Activated gamma-delta T cell treated with anti-CD3 and anti-CD28 coated beads, Interleukin-2, amount 50 U/mL, for 16 hours (primary cell): ENCODE results near the gene ASPHD2.
"Not testable (repeated sequence)": the region's sequence is repeated elsewhere in the genome, so short reads cannot be mapped to it uniquely, and the experiment has no call there.

ENCODE experiments used
- DNase-seq: peaks from one replicate; pipeline ENCODE4 v3.0.0-alpha.2; 2020; ENCODE audit warnings: low read depth

The ASPHD2 gene, protein sequence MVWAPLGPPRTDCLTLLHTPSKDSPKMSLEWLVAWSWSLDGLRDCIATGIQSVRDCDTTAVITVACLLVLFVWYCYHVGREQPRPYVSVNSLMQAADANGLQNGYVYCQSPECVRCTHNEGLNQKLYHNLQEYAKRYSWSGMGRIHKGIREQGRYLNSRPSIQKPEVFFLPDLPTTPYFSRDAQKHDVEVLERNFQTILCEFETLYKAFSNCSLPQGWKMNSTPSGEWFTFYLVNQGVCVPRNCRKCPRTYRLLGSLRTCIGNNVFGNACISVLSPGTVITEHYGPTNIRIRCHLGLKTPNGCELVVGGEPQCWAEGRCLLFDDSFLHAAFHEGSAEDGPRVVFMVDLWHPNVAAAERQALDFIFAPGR

DNA sequence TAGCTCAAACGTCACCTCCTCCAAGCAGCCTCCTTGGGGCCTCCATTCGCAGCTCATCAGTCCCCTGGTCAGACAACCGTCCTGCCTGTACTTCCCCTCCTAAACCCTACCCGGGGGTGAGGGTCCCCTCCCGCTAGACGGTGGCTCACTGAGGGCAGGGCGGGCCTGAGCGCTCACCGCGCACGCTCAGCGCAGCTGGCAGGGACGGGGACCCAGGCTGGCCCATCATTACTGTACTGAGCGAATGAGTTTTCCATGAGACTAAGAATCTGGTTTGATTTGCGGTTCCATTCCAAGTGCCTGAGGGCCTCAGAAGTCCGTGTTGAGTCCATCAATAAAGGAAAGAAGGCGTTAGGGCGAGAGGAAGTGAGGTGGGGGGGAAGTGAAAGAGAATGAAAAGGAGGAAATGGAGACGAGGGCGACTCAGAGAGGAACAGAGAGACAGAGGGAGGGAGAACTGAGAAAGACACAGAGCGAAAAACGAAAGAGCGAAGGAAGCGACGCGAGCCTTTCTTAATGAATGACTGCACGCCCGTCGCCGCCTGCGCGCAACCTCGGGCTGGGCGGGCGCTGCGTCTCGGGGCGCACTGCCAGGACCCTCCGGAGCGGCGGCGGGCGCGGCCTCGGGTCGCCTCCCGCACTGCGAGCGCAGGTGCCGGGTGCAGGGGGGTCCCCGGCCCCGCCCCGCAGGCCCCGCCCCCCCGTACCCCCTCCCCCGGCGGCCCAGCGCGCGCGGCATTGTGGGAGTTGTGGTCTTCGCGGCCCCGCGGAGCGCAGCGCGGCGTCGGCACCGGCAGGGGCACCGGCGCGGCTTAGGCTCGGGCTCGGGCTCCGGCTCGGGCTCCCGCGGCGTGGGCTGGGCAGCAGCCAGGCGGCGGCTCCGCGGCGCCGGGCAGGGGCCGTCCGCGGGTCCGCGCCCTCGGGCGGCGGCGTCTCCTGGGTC is at the start of gene ASPHD2:
TSS of gene ASPHD2 (plus strand) at position 746 of the 943 bp plus-strand sequence. CDS start 4,356 bp downstream, outside the sequence.
- peak; percentile 60 for DNase-seq

DNA sequence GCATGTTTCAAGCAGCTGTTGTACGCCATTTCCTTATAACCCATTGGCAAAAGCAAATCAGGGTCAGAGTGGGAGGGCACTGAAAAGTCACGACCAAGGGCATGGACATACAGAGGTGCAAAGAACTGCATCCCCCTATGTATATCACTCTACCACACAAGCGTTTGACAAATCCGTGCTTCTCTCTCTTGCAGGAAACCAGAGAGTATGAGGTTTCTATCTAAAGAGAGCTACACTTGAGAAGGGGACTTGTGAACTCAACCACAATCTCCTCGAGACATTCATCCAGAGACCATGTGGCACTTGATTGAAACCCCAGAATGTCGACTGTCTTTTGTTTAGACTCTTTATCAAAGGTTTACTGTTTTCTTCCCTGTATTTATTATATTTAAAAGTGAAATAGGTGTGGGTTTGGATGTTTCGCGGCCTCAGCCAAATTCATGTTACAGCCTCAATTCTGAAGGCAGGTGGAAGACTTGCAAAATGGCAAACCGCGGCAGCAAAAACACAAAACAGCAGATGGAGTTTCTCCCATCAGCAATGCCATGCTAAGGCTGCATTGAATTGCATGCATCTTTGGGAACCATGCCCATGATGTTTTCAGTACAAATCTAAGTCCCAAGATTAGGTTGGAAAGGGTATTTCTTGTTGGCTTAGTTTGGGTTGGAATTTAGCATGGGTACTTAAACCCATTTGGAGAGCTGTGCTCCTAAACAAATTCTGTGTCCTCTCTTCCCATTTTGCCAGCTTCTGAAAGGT is 48.8 kb upstream of the ASPHD2 start:
- no peak for DNase-seq

- no peak for DNase-seq
Measured at GRCh38 chr22:26382782-26383181, 46.3 kb upstream of the ASPHD2 start.

DNA sequence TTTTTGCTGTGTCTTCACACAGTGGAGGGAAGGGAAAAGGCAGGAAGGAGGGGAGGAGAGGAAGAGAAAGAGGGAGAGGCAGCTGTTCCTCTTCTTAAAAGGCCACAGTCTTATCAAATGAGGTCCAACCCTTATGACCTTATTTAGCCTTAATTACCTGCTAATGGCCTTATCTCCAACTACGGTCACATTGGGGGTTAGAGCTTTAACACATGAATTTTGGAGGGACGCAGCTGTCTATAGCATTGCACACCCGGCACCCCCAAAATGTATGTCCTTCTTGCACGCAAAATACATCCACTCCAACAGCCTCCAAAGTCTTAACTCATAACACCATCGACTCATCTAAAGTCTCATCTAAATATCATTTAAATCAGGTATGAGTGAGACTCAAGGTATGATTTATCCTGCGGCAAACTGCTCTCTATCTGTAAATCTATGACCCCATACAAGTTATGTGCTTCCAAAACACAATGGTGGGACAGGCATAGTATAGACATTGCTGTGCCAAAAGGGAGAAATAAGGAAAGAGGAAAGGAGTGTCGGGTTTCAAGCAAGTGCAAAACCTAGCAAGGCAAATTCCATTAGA is 45.0 kb upstream of the ASPHD2 start:
- DNase-seq: no peak

DNA sequence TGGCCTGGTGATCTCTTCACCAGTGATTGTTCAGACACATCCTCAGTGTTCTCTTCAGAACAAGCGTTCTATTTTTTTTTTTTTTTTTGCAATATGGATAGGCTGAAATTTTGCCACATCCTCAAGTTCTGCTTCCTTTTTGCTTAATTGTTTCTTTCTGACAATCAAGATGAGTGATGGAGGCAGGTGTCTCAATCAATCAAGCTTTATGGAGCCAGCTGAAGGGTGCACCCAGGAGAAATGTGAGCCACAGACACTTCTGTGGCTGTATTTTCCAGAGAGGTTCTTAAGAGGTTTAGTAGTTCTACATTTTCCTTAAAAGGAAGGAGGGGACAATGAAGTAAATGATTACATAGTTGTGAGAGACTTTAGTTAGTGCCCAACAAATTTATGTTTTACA is 43.9 kb upstream of the ASPHD2 start:
- DNase-seq: no peak

GRCh38 chr22:26389125-26389524 is 39.9 kb upstream of the ASPHD2 start:
- no peak for DNase-seq

DNA sequence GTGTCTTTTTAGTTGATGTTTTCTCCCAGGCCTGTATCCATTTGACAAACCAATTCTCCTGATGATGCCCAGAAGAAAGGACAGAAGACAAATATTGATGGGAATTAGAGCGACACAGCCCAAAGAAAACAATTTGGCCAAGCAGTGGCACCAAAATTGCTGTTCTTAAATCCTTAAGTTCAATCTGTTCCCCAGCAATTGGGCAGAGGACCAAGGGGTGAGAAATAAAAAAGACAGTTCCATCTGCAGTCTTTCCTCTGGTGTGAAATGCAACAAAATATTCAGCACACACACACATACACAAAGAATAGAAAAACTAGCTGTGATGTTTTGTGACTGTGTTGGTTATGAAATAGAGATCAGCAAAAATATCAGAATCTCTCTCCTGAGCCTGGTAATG is 38.0 kb upstream of the ASPHD2 start:
- no peak for DNase-seq

DNA sequence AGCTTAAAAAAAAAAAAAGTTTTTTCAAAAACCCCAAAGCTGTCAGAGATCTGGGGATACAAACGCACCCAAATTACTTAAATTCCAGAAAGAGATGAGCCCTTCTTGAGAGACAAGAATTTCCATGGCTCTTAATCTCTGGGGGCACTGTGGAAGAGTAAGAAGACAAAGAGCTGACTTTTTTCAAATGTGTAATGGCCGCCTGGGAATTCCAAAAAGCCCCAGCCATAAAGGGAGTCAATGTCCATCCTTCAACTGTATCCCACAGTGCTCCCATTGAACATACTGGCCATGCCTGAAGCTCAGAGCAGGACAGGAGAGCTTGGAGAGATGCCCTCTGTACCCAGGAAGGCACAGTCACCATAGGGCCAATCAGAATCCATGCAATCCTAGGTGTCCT is 37.4 kb upstream of the ASPHD2 start:
- DNase-seq: no peak

GRCh38 chr22:26393929-26394328 is 35.1 kb upstream of the ASPHD2 start:
- no peak for DNase-seq

GRCh38 chr22:26394777-26395176 is 34.3 kb upstream of the ASPHD2 start:
- no peak for DNase-seq

DNA sequence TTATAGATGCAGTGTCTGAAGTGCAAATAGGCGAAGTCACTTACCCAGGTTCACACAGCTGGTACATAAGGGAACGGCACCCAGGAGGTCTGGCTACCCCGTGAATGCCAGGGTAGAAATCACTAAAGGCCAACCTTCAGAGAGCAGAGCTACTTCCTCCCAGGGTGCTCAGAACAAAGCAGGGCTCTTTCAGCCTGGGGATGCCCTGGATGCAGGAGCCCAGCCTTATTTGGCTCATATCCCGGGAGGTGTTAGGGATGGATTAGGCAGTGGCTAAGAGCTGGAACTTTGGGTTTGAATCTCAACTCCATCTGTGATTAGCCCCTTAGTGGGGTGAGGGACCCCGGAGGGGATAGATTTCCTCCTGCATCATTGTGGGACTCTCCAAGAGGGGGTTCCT is 33.1 kb upstream of the ASPHD2 start:
- no peak for DNase-seq

DNA sequence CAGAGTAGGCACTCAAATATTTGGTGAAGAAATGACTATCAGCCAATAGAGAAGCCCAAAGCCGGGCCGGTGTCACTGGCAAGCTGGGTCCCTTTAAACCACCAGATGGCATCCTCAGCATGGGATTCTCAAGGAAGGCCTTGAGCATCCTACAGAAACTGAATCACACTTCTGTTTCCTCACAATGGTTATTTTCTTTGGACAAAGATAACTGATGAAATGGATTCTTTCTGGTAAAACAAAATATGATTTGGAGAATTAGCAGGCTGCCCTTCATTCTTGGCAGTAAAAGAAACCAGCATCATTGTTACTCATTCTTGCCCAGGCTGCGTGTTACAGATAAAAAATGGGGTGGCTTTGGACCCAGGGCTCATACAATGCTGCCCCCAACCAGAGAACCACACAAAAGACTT is 30.3 kb upstream of the ASPHD2 start:
- DNase-seq: peak; percentile 7

DNA sequence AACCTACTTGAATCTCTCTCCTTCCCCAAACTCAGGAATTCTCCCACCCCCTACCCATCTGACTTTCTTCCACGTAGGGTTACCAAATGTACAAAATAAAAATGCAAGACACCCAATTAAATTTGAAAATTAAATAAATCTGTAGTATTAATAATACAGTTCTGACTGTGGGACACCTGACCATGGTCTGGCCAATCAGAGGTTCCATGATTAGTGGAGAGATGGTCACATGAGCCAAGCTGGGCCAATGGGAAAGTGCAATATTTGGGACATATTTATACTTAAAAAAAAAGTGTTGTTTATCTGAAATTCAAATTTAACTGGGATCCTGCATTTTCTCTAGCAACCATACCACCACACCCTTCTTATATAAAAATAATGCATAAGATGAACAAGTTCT is 29.8 kb upstream of the ASPHD2 start:
- no peak for DNase-seq

GRCh38 chr22:26401726-26402125 is 27.3 kb upstream of the ASPHD2 start:
- DNase-seq: no peak

DNA sequence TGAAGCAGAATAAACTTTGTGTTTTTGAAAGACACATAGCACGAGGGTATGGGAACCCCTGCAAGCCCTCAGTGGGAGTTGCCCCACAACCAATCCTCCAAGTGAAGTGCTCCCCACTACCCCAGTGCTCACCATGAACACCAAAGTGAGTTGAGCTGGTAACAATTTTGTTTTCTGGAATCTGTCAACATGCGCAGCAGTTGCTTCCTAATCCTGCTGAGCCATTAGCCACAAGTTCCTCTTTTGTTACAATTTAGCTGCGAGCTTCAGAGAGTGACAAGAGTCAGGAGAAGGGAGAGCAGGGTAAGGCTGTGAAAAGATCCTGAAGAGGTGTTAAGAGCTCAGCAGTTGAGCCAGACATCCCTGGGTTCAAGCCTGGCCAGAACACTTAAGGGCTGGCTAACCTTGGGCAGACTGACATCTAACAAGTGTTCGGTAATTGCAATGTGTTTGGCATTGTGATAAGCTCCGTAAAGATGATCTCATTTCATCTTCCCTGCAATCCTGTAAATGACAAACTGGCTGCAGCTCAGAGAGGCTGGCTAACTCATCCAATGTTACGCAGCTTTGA is 24.1 kb upstream of the ASPHD2 start:
- DNase-seq: no peak

- no peak for DNase-seq
Measured at GRCh38 chr22:26406118-26406517, 22.9 kb upstream of the ASPHD2 start.

- not testable (repeated sequence) for DNase-seq
Measured at GRCh38 chr22:26408562-26409220, 20.4 kb upstream of the ASPHD2 start.

- no peak for DNase-seq
Measured at GRCh38 chr22:26409719-26410335, 19.2 kb upstream of the ASPHD2 start.

DNA sequence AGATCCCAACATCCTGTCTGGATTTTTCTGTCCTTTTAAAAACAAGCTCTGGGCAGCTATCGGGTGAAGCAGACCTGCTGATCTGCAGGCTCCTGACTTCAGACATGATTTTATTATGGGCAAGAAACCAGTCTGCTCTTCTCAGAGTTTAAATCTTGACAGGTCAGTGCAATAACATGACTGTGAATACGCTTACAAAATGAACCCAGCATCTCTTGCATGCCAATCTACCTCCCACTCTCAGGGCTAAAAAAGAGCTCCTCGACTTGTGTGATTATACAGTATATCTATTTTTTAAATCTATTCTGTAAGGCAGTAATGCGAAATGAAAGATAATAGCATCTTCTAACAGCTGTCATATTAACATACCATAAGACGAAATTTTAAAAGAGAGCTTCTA is 18.7 kb upstream of the ASPHD2 start:
- DNase-seq: no peak

DNA sequence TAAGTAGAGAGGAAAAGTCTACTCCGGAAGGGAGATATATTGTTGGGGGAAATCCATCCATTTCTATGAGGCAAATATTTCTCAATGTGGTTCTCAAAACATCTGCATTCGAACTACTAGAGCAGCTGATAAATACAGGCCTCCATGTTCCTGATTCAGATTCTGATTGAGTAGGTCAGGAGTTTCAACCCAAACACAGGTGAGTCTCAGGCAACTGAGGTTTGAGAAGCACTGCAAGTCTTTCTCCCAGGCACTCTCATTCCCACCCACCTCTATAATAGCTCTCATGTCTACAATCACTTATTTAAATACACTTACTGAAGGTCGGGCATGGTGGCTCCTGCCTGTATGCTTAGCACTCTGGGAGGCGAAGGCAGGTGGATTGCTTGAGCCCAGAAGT is 14.7 kb upstream of the ASPHD2 start:
- DNase-seq: no peak

- no peak for DNase-seq
Measured at GRCh38 chr22:26416256-26416655, 12.8 kb upstream of the ASPHD2 start.
